T-helper 2 cell (primary cell): ENCODE results near the gene CD84.
"Not testable (repeated sequence)": the region's sequence is repeated elsewhere in the genome, so short reads cannot be mapped to it uniquely, and the experiment has no call there.

ENCODE experiments used
- DNase-seq, 5 experiments: peaks; one replicate each; pipeline versions ENCODE4 v3.0.0 to v3.0.0-alpha.2; 2012 to 2022

The CD84 gene

DNA sequence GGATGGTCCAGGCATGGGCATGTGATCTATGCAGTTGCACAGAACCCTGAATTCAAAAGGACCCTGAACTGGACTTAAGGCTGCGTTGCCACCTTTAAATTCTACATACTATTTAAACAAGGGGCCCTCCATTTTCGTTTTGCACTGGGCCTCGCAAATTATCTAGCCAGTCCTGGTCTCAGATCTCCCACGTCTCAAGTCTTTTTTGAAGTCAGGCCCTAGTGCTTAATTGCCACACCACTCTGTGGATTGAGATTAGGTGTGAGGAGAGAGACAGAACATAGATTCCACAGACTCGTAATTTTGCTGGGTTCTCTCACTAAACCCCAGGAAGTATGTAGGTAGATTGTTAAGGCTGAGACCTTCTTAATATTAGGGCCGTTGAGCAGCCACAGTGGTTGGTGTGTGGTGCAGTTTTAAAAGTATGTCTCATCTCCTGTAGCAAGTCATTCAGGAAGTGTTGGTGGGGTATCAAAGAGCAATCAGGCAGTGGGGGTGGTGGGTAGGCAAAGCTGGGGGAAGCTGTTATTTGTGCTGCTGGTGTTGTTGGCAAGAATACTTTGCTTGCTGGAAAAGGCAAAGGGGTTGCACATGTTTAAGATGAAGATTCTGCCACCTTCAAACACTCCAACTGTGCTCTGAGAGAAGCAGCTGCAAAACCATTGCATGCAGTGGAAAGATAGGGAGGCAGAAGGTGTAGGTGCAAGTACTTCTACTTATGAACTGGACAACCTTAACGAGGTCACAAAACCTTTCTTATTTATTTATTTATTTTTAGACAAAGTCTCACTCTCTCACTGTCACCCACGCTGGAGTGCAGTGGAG is 11.2 kb downstream of the CD84 start:
- DNase-seq, result peak in 4 of 5 experiments; percentile 54 to 97 (median 68)

GRCh38 chr1:160567341-160567740 is 12.0 kb downstream of the CD84 start:
- DNase-seq, result no peak

DNA sequence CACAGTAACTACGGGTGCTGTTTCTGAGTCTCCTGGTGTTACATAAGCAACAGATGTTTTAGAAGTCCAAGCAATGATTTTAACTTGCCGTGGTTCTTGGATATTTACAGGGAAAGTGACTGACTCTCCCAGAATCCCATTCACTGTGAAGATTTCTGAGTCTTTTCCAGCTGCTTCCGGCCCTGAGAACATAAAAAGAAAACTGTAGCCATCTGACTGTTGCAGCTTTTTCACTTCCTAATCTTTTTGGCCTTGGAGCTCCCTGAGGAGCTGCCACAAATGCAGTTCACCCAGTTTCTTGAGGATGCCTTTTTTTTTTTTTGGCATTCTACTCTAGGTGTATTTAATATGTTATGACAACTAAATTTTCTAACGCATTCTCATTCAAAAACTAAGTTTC is 13.7 kb downstream of the CD84 start:
- no peak for DNase-seq

DNA sequence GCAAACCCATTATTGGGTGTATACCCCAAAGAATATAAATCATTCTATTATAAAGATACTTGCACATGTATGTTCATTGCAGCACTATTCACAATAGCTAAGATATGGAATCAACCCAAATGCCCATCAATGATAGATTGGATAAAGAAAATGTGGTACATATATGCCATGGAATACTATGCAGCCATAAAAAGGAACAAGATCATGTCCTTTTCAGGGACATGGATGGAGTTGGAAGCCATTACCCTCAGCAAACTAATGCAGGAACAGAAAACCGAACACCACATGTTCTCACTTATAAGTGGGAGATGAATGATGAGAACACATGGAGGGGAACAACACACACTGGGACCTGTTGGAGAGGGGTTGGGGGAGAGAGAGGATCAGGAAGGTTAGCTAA is 16.1 kb downstream of the CD84 start:
- not testable (repeated sequence) for DNase-seq

DNA sequence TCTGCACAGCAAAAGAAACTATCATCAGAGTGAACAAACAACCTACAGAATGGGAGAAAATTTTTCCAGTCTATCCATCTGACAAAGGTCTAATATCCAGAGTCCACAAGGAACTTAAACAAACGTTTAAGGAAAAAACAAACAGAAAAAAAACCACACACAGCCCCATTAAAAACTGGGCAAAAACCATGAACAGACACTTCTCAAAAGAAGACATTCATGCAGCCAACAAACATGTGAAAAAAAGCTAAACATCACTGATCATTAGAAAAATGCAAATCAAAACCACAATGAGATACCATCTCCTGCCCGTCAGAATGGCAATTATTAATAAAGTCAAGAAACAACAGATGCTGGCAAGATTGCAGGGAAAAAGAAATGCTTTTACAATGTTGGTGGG is 16.6 kb downstream of the CD84 start:
- DNase-seq, result not testable (repeated sequence)

GRCh38 chr1:160560806-160561205 is 18.5 kb downstream of the CD84 start:
- no peak for DNase-seq

DNA sequence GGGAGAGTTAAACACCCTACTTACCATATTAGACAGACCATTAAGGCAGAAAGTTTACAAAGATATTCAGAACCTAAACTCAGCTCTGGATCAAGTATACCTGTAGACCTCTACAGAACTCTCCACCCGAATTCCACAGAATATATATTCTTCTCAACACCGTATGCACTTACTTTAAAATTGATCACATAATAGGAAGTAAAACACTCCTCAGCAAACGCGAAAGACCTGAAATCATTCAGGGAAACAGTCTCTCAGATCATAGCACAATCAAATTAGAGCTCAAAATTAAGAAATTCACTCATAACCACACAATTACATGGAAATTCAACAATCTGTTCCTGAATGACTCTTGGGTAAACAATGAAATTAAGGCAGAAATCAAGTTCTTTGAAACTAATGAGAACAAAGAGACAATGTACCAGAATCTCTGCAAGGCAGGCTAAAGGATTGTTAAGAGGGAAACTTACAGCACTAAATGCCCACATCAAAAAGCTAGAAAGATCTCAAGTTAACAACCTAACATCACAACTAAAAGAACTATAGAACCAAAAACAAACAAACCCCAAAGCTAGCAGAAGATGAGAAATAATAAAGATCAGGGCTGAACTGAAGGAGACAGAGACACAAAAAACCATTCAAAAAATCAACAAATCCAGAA is 19.1 kb downstream of the CD84 start:
- DNase-seq, result peak in 1 of 5 experiments; percentile 41

DNA sequence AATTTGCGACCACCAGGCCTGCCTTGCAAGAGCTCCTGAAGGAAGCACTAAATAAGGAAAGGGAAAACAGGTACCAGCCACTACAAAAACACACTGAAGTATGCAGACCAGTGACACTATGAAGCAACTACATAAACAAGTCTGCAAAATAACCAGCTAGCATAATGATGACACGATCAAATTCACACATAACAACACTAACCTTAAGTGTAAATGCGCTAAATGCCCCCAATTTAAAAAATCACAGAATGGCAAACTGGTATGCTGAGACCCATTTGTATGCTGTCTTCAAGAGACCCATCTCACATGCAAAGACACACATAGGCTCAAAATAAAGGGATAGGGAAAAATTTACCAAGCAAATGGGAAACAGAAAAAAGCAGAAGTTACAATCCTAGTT is 19.9 kb downstream of the CD84 start:
- peak in 1 of 5 experiments; percentile 56 for DNase-seq

- DNase-seq, result peak in 1 of 5 experiments; percentile 83
Measured at GRCh38 chr1:160558660-160559380, 20.5 kb downstream of the CD84 start.

DNA sequence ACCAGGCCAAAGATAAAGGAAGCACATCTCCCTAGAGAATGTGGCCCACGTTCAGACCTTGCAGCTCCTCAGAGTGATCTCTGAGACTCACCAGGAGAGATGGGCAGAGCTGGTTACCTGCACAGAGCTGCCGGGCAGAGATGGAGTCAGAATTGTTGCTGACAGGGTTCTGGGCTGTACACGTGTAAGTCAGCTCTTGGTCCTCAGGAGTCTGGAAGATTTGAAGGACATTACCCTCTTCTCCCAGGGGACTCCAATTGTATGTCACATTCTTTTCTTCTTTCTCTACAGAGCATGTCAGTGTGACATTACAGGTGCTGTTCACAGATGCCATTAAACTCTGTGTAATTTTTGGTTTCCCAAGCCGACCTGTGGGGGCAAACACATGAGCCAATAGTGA is 25.5 kb downstream of the CD84 start:
- no peak for DNase-seq

GRCh38 chr1:160552425-160552824 is 26.9 kb downstream of the CD84 start:
- no peak for DNase-seq

DNA sequence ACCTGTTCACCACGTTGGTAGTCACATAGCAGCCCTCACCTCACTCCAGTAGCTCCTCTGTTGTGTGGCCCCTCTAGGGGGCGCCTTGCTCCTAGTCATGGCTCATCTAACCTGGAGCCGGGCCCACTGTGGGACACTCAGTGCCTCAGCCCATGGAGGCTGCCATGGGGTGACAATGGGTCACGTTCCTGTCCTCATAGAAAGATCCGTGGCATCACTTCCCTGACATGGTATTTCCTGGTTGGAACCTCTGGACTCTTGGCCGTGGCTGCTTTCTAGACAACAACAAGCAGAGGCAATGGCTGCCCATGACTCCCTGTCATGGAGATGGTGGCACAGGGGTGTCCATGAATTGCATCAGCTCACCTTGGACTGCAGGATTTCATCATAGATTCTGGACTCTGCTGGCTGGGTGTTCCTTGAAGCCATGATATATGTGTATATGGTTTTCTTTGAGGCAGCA is 28.7 kb downstream of the CD84 start:
- peak in 3 of 5 experiments; percentile 39 to 70 (median 40) for DNase-seq

GRCh38 chr1:160549665-160550006 is 29.7 kb downstream of the CD84 start:
- DNase-seq, result no peak

DNA sequence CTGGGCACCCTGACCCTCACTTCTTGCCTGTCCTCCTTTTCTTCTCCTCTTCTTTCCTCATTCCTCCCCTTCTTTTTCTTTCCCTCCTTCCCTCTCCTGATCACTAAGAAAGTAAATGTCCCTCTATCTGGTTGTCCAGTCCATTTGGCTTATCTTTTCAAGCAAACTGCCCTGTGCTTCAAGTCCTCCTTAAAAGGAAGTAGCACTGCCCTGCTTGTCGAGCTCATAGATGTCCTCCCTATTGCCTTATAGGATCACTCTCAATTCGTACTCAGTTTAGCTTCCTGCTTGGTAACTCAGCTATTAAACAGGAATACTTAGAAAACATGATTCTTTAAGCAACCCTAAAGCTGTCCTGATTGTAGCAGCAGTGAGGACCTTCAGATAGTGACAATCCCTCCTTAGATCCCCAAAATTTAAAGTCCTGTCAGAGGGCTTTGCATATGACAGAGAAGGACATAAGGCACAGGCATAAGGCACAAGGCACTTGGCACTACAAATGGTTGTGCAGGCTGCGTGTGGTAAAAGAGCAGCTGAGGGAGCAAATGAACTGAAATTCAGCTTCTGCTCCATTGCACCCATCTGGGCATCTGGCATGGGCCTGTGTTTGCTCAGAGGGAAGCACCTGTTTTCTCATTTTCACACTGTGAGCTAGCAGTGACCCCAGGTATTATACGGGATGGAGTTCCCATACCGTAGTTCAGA is 30.2 kb downstream of the CD84 start:
- DNase-seq, result no peak

DNA sequence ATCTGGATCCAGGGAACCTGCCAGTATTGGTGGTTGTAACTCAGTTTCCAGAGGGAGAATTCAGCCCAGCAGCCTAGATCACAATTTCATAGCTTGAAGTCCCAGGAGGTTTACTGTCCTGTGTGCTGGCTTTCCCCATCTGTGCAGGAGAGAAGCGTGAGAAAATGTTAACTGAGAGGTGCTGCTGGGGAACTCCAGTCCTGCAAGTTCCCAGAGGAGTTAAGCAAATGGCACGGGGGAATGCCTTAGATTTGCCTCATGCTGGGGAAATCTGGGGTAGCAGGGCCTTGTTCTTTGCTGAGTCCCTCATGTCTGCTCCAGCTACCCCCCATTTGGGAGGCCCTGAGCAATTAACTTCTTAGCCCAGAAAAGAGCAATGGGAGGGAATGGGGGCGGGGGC is 31.1 kb downstream of the CD84 start:
- DNase-seq, result no peak

GRCh38 chr1:160547422-160547821 is 31.9 kb downstream of the CD84 start:
- no peak for DNase-seq

DNA sequence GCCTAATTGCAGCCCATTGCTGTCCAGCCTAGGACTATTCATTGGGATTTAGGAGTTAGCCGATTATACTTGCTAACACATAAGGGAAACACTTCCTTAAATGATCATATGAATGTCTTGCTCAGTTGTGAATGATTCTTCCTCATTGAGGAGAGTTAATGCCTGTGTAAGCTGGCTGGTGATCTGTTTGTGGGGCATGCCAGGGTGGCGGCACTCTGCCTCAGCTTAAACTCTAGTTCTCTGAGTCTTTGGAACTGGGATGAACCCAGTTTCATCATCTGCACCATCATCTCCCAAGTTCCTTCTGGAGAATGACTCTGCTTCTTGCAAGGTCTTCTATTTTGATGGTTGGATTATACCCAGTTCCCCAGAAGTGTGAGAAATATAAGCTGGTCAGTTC is 32.4 kb downstream of the CD84 start:
- DNase-seq, result no peak

DNA sequence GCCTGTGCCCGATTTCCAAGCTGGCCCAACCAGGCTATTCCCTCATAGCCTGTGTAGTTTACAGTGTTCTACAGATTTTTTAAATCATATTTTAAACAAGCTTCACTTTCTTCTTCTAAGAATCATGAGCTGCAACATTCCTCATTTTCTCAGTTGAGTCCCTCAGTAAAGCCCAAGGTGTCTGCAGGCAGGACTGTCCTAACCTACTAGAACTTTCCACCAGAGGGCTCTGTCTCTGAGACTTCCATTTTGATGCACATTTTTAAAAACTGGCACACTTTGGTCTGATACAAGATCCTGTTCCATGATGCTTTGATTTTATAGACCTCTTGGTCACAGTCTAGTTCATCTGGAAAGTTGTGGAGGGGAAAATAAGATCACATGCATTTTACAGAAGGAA is 34.6 kb downstream of the CD84 start:
- DNase-seq, result peak in 1 of 5 experiments; percentile 68

- no peak for DNase-seq
Measured at GRCh38 chr1:160542303-160542945, 36.9 kb downstream of the CD84 start.

- no peak for DNase-seq
Measured at GRCh38 chr1:160541622-160542302, 37.5 kb downstream of the CD84 start.

GRCh38 chr1:160540859-160541233 is 38.5 kb downstream of the CD84 start:
- DNase-seq, result no peak
